ACC112 (cell line): Measurements from ENCODE around the gene PAX2.
A peak's percentile ranks its signal among the peaks of the same experiment; 100 is the strongest.
"Not testable (repeated sequence)": the region's sequence is repeated elsewhere in the genome, so short reads cannot be mapped to it uniquely, and the experiment has no call there.

Experiments used
- H2AFZ ChIP-seq: fragments of 200-600 bp; sonication (generic); one replicate; pipeline ENCODE4 v1.6.0; 2017; ENCODE audit warnings: antibody characterized with exemption, low read length; ENCODE audit not compliant: unreplicated experiment
- H3K27ac ChIP-seq: fragments of 200-600 bp; sonication (generic); 2 replicates; pipeline ENCODE4 v1.5.1; 2014; ENCODE audit warnings: low read depth, mild to moderate bottlenecking, antibody characterized with exemption, low read length, moderate library complexity
- H3K27me3 ChIP-seq: fragments of 200-600 bp; sonication (generic); 2 replicates; pipeline ENCODE4 v1.6.1; 2014; ENCODE audit warnings: mild to moderate bottlenecking, antibody characterized with exemption, low read length, moderate library complexity, mixed read lengths; ENCODE audit not compliant: insufficient read depth
- H3K36me3 ChIP-seq: fragments of 200-600 bp; sonication (generic); 2 replicates; pipeline ENCODE4 v1.6.1; 2016; ENCODE audit warnings: mild to moderate bottlenecking, antibody characterized with exemption, low read length, moderate library complexity, mixed read lengths; ENCODE audit not compliant: insufficient read depth
- H3K4me1 ChIP-seq: fragments of 200-600 bp; sonication (generic); one replicate; pipeline ENCODE4 v1.6.1; 2016; ENCODE audit warnings: low read length, mixed read lengths; ENCODE audit not compliant: insufficient read depth, unreplicated experiment, control insufficient read depth
- H3K4me3 ChIP-seq: fragments of 200-600 bp; sonication (generic); 2 replicates; pipeline ENCODE4 v1.5.1; 2014; ENCODE audit warnings: mild to moderate bottlenecking, low read depth, low read length
- H3K79me2 ChIP-seq: fragments of 200-600 bp; sonication (generic); one replicate; pipeline ENCODE4 v1.6.0; 2016; ENCODE audit warnings: low read length; ENCODE audit not compliant: control insufficient read depth, unreplicated experiment, insufficient read depth

The PAX2 gene

DNA sequence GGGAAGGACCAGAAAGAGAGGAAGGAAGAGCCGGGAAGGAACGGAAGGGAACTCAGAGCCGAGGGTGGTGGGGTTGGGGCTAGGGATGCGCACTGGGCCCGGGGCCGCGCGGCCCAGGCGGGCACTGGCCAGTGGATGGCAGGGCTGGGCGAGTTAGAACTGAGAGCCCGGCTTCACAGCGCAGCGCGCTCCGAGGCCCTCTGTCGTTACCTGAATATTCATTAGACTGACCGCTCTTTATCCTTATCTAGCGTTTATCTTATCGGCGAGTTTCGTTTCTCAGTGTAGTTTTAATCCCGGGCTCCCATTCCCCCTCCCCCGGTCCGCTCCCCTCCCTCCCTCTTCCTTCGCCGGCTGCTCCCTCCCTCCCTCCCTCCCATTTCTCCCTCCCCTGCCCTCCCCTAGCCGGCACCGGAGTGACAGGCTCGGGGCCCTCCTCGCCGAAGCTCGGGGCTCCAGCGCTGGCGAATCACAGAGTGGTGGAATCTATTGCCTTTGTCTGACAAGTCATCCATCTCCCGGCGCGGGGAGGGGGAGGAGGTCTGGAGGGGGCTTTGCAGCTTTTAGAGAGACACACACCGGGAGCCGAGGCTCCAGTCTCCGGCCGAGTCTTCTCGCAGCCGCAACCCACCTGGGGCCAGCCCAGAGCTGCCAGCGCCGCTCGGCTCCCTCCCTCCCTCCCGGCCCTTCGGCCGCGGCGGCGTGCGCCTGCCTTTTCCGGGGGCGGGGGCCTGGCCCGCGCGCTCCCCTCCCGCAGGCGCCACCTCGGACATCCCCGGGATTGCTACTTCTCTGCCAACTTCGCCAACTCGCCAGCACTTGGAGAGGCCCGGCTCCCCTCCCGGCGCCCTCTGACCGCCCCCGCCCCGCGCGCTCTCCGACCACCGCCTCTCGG is at the start of gene PAX2:
Gene PAX2 (plus strand): TSS at position 596 of the 895 bp plus-strand sequence. CDS start 679 bp downstream, outside the sequence.
- Histone ChIP-seq H3K36me3 (no peaks in the 10 kb centered on the region), H3K27ac (no peak within 1 kb of the TSS), H3K27me3 (peaks cover 97% of the 10 kb centered on the region), H3K4me3 (peak within 1 kb of the TSS; percentile 67), H2AFZ (no peak within 1 kb of the TSS), H3K79me2 (no peaks in the 10 kb centered on the region), H3K4me1 (no peaks in the 10 kb centered on the region)

DNA sequence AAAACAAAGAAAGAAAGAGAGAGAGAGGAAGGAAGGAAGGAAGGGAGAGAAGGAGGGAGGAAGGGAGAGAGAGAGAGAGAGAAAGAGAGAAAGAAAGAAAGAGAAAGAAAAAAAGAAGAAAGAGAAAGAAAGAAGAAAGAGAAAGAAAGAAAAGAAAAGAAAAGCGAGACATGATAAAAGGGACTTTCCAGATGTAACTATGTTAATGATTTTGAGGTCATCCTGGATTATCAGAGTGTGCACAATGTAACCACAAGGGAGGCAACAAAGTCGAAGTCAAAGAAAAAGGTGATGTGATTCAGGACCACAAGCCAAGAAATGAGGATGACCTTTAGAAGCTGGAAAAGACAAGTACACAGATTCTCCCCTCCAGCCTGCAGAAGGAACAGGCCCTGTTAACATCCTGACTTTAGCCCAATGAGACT is 48.9 kb upstream of the PAX2 start:
- H3K36me3 ChIP-seq: no peaks in the 10 kb centered on the region
- no peak overlapping the region for H2AFZ ChIP-seq

DNA sequence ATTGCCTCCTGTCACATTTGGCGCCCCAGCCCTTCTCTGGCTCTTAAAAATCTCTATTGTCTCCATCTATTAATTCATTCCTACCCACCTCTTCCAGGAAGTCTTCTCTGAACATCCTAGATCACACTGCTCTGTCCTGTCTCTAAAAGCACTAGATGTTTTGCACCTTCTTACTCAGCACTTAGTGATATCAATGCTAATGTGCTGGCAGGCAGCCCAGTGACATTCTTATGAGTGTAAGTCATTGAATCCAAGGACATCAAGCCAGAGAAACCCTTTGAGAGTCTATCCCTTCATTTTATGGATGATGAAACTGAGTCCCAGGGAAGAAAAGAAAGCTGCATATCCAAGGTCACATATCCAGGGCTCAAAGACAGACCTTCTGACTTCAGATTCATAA is 48.3 kb upstream of the PAX2 start:
- Histone ChIP-seq H3K4me1 (no peaks in the 10 kb centered on the region), H3K36me3 (no peaks in the 10 kb centered on the region), H2AFZ (no peak overlapping the region), H3K4me3 (no peak overlapping the region), H3K27ac (no peak overlapping the region), H3K27me3 (peaks cover 57% of the 10 kb centered on the region), H3K79me2 (no peaks in the 10 kb centered on the region)

More for the DNA sequence above, 48.9 kb upstream of the PAX2 start:
- Histone ChIP-seq H3K4me1 (no peaks in the 10 kb centered on the region), H3K4me3 (no peak overlapping the region), H3K27ac (no peak overlapping the region), H3K79me2 (no peaks in the 10 kb centered on the region), H3K27me3 (peaks cover 61% of the 10 kb centered on the region)

DNA sequence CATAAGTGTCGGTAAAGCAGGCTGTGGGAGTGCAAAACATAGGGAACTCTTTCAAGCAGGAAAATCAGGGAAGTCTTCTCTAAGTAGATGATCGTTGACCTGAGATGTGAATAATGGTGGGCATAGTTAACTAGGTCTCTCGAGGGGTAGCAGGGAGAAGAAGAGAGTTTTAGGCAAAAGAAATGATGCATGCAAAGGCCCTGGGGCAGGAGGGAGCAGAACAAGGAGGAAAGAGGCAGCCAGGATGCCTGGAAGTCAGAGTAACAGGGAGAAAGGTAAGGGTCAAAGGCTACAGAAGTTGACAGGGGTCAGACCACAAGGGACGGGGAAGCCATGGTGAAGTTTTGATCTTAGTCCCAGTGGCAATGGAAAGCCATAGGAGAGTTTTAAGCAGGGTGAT is 47.8 kb upstream of the PAX2 start:
- H3K27ac ChIP-seq: no peak overlapping the region
- H2AFZ ChIP-seq: no peak overlapping the region
- H3K79me2 ChIP-seq: no peaks in the 10 kb centered on the region
- peaks cover 53% of the 10 kb centered on the region for H3K27me3 ChIP-seq
- H3K36me3 ChIP-seq: no peaks in the 10 kb centered on the region
- no peak overlapping the region for H3K4me3 ChIP-seq
- H3K4me1 ChIP-seq: no peaks in the 10 kb centered on the region

DNA sequence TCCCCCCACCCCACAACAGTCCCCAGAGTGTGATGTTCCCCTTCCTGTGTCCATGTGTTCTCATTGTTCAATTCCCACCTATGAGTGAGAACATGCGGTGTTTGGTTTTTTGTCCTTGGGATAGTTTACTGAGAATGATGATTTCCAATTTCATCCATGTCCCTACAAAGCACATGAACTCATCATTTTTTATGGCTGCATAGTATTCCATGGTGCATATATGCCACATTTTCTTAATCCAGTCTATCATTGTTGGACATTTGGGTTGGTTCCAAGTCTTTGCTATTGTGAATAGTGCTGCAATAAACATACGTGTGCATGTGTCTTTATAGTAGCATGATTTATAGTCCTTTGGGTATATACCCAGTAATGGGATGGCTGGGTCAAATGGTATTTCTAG is 43.7 kb upstream of the PAX2 start:
- H3K79me2 ChIP-seq, H3K36me3 ChIP-seq, H3K4me1 ChIP-seq, H2AFZ ChIP-seq, H3K4me3 ChIP-seq, H3K27ac ChIP-seq: not testable (repeated sequence)
- H3K27me3 ChIP-seq: peaks cover 52% of the 10 kb centered on the region

DNA sequence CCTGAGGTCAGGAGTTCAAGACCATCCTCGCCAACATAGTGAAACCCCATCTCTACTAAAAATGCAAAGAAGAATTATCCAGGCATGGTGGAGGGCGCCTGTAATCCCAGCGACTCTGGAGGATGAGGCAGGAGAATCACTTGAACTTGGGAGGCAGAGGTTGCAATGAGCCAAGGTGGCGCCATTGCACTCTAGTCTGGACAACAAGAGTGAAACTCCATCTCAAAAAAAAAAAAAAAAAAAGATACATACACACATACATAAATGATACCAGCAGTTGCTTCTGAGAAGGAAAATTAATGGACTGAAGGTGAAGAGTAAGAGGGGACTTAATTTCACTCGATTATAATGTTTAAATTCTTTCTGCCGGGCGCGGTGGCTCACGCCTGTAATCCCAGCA is 40.2 kb upstream of the PAX2 start:
- H3K36me3 ChIP-seq: no peaks in the 10 kb centered on the region
- H3K79me2 ChIP-seq: no peaks in the 10 kb centered on the region
- no peak overlapping the region for H2AFZ ChIP-seq
- H3K4me3 ChIP-seq: no peak overlapping the region
- no peaks in the 10 kb centered on the region for H3K4me1 ChIP-seq
- no peak overlapping the region for H3K27ac ChIP-seq
- peaks cover 56% of the 10 kb centered on the region for H3K27me3 ChIP-seq

DNA sequence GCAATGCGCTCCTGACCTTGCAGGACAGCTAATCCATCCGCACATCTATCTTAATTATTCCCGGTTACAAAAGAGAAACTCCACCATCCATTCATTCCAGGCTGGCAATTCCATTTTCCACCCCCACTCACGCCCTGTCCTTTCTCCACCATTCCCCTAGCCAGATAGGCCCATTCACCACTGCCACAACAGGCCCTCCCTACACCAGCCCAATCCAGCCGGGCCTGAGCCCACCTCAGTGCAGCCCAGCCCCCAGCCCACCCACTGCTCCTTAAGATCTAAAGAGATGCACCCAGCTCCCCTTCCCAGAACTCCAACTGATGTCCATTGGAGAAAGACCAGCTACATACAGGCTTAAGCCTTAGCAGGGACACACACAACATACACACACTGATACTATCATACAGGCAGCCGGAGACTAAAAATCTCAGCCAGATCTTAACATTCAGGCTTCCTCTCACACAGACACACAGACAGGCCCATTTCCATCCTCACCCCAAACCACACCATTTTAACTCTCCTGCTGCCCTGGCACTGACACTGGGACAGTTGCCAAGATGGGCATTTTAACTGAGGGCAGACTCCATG is 38.0 kb upstream of the PAX2 start:
- Histone ChIP-seq H3K4me1 (no peaks in the 10 kb centered on the region), H2AFZ (no peak overlapping the region), H3K27ac (no peak overlapping the region), H3K27me3 (peaks cover 67% of the 10 kb centered on the region), H3K4me3 (no peak overlapping the region), H3K79me2 (no peaks in the 10 kb centered on the region), H3K36me3 (no peaks in the 10 kb centered on the region)

DNA sequence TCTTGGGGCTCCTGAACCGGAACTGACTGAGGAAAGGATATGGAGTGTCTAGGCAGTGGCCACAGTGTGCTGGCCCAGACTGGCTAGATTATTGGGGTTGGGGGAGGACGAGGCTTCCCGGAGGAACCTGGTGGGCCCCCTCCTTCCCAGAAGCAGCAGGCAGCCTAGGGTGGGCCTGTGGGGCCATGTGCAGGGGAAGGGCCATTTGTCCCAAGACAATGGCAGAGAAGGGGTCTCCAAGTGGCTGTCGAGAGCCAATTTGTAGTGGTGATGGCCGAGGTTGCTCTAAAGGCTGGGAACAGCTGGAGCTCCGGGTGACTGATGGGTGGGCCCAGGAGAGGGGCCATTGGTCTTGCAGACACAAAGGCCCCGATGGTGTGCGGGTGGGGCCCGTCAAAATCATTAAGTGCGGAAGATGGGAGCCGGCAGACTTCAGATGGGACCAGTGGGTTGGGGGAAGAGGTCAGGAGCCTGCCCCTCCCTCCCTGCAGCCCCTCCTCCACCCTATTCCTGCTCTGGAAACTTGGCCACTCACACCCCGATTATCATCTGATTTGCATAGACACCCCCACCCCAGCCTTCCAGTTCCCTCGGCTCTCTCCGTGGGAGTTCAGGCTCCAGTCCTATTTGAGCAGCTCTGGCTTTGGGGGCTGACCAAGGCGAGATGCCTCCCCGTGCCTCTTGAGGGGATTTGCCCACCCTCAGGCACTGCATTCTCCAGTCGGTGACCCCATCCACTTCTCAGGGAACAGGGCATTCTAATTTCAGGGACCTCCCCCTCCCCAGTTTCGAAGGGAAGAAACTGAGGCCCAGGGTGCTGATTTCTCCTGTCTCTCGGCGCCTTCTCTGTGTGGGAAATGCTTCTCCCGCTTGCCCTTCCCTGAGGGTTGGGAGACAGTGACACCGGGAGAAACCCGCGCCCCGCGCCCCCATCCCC is 36.0 kb upstream of the PAX2 start:
- Histone ChIP-seq H3K27ac (no peak overlapping the region), H3K4me1 (no peaks in the 10 kb centered on the region), H3K27me3 (peaks cover 82% of the 10 kb centered on the region), H3K36me3 (no peaks in the 10 kb centered on the region), H2AFZ (no peak overlapping the region), H3K4me3 (peak overlapping the region; percentile 32; the same call in 1 of the 2 replicates), H3K79me2 (no peaks in the 10 kb centered on the region)

DNA sequence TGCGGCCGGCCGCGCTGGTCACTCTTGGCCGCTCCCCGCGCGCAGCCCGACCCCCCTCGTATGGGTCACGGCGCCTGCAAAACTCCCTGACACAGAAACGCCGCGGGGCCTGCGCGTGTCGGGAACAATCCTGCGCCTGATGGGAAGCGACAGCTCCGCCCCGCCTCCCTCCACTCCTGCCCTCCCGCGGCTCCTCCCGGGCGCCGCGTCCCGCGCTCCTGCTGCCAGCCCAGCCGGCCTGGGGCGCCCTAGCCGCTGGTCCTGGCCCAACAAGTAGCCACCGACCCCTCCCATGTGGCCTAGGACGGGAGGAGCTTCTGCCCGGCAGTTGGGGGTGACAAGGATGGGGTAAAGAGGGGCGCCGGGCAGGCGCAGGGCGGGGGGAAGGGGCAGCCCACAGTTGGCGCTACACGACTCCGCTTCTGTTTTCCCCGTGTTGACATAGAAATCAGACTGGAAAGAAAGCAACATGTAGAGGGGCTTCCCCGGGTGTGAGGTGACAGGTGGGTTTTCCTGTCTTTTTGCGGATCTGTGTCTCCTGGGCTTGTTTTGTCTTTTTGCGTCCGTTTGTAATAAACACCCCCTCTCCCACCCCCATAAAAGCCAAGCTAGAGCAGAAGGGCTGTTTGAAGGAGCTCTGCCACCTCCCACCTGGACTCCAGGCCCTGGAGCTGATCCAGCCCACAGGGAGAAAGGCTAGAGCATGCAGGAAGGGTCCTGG is 35.1 kb upstream of the PAX2 start:
- Histone ChIP-seq H3K36me3 (no peaks in the 10 kb centered on the region), H3K4me1 (no peaks in the 10 kb centered on the region), H3K4me3 (peak overlapping the region; percentile 32; the same call in 1 of the 2 replicates), H3K27ac (no peak overlapping the region), H2AFZ (no peak overlapping the region), H3K79me2 (no peaks in the 10 kb centered on the region), H3K27me3 (peaks cover 88% of the 10 kb centered on the region)
